NCI-H2029 (cell line): ENCODE measurements around the gene COL26A1.
"Not testable (repeated sequence)": the region's sequence is repeated elsewhere in the genome, so short reads cannot be mapped to it uniquely, and the experiment has no call there.

Experiments used
- DNase-seq: peaks from one replicate; lab custom pipeline; 2025; lab: John Stamatoyannopoulos, UW

The COL26A1 gene

DNA sequence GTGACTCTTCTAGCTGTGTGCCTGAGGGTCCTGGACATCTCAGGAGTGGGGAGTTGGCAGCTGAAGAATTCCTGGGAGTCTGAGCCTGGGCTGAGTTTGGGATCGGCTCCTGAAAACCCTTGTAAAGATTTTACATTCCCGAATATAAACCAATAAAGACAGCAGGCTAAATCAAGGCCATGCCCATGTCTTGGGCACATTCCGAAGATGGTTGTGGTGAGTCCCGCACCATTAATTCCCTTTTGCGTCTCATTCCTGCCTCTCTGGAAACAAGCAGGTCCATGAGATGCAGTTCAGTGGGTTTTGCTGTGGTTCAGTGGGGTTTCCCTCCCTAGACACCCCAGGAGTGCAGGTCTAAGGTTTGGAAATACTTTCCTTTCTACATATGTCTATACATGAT is 90.9 kb downstream of the COL26A1 start:
- DNase-seq, result no peak

DNA sequence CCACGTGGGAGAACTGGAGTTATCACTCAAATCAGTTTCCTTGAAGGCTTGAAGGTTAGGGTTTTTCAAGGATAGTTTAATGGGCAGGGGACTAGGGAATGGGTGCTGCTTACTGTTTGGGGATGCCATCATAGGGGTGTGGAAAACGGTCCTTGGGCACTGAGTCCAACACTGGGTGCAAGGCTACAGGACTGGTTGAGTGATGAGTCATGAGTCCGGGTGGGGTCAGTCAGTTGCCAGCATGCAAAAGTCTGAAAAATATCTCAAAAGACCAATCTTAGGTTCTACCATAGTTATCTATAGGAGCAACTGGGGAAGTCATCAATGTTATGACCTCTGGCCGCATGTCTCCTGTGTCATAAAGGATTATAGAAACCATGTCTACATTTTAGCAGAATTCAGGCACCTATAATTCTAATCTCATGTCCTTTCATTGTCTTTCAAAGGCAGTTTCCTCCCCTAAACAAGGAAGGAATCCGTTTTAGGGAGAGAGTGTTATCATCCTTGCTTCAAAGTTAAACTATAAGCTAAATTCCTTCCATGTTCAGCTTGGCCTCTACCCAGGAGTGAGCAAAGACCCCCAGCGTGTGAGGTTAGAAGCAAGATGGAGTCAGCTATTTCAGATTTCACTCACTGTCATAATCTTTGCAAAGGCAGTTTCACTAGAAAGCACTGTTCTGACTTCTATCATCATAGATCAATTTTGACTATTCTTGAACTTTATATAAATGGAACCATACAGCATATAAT is 94.5 kb downstream of the COL26A1 start:
- no peak for DNase-seq

DNA sequence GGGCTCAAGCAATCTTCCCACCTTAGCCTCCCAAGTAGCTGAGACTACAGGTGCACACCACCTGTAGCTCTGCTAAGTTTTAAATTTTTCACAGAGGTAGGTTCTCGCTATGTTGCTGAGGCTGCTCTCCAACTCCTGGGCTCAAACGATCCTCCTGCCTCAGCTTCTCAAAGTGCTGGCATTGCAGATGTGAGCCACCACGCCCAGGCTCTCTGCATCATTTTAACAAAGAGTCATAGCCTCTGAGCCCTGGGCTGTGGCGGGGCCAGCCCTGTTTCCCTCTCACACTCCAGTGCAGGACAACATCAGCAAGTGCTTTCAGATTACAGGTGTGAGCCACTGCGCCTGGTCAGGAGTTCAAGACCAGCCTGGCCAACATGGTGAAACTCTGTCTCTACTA is 102.5 kb downstream of the COL26A1 start:
- DNase-seq, result no peak

DNA sequence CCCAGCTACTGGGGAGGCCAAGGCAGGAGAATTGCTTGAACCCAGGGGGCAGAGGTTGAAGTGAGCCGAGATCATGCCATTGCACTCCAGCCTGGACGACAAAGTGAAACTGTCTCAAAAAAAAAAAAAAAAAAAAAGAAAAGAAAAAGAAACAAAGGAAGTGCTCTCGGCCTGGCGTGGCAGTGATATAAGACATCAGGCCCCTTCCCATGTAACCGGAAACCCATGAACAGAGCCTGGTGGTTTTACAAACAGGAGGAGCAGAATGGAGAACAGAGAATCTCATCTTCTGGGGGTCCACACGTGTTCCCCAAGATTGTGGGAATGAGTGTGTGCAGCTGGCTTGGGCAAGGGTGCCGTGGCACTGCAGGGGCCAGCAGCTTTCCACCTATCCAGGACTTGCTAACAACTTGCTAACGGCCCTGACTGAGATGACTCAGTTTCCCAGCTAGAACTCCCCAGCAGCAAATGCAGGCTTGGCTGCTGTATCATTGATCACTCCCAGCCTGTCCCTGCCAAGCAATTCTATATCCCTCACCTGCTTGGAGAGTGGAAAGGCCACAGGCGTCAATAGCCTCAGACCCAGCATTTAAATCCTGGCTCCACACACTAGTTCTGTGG is 103.0 kb downstream of the COL26A1 start:
- no peak for DNase-seq

DNA sequence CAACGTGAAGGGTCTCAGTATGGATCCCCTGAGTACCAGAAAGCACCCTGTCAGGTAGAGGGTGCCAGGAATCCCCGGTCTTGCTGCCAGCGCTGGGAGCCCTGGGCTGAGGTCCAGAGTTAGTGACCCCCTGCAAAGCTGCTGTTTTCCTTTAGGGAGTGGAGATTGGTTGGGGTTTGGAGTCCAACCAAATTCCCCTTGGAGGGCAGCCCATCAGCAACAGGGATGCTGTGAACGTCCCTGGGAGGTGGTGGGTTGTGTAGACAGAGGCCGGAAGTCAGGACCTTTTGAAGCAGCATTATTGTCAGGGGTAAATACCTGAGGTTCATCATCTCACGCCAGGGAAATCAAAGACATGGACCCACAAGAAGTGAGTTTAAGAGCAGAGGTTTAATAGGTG is 104.2 kb downstream of the COL26A1 start:
- DNase-seq, result no peak

DNA sequence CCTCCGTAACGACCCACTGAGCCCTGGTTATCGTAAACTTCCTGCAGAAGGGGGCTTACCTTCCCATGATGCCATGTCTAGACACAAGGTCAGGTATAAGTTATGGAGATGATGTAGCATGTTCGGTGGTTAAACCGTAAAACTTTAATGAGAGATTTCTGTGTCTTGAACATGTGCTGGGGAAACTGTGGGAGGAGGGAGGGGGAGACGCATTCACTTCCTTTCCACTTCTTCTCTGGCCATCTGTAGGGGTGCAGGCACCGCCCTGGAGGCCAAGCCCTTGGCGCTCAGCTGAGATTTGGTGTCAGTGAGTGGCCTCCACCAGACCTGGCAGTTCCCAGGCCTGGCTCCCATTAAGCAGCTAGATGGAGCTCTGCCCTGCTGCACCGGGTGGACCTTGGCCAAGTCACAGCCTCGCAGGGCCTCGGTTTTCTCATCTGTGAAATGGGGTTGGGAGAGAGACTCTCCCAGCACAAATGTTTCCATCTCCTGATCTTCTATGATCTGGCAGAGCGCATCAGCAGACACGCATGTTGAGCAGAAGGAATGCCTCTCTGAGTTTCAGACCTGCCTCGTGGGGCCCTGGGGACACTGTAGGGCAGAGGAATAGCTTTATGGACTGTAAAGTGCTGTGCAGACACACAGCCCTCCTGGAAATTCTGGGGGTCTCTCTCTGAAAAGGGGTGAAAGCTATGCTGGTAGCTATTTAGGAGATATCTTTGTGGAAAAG is 106.0 kb downstream of the COL26A1 start:
- DNase-seq, result no peak

DNA sequence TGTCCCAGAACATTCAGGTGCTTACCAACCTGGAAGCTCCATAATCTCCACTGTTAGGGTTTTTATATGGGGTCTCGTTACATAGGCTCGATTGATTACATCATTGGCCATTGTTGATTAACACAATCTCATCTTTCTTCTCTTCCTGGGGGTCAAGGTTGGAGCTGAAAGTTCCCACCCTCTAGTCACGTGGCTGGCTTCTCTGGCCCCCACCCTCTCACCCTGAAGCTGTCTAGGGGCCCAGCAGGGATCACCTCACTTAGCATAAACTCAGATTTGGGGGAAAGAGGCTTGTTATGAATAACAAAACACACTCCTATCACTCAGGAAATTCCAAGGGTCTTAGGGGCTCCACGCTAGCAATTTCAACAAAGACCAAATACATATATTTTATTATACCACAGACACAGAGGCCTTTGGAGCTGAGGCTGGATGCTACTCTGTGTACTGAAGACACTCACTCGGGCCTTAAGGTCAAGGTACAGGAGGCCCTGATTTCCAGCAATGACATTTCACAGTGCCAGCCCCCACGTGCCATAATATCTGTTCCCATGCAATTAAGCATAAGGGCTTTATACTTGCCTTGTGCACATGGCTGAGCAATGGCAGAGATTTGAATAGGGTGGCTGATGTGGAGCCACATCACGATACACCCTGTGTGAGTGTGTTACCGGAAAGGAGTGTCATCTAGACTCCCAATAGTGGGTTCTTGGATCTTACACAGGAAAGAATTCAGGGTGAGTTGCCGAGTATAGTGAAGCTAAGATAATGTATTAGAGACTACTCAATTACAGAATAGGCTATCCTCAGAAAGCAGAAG is 108.2 kb downstream of the COL26A1 start:
- DNase-seq, result no peak

DNA sequence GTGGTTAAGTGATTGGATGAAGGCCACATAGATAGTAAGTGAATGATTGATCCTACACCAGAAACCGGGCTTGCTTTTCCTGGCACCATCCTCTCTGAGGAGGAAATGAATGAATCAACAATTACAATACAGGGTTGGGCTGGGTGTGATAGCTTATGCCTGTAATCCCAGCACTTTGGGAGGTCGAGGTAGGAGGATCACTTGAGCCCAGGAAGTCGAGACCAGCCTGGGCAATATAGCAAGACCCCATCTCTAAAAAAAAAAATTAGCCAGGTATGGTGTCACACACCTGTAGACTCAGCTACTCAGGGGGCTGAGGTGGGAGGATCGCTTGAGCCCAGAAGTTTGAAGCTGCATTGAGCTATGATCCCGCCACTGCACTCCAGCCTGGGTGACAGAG is 111.5 kb downstream of the COL26A1 start:
- no peak for DNase-seq

DNA sequence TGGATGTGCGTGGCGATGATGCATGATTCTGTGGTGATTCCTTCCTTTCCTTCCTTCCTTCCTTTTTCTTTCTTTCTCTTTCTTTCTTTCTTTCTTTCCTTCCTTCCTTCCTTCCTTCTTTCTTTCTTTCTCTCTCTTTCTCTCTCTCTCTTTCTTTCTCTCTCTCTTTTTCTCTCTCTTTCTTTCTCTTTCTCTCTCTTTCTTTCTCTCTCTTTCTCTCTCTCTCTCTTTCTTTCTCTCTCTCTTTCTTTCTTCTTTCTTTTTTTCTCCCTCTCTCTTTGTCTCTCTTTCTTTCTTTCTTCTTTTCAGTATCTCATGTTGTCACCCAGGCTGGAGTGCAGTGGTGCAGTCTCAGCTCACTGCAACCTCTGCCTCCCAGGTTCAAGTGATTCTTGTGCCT is 113.0 kb downstream of the COL26A1 start:
- not testable (repeated sequence) for DNase-seq

DNA sequence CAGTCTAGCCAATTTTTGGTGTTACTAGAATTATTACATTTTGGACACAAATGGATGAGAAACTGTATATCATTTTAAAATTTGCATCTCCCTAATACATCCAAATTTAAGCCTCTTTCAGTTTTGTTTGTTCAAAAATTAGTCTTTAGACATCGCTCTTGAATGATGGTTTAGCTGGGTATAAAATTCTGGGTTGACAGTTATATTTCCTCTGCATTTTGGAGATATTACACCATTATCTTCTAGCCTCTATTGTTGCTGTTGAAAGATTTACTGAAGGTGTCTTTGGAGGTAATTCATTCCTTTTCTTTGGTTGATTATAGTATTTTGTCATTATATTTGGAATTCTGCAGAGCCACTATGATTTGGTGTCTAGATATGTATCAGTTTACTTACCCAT is 116.5 kb downstream of the COL26A1 start:
- no peak for DNase-seq

DNA sequence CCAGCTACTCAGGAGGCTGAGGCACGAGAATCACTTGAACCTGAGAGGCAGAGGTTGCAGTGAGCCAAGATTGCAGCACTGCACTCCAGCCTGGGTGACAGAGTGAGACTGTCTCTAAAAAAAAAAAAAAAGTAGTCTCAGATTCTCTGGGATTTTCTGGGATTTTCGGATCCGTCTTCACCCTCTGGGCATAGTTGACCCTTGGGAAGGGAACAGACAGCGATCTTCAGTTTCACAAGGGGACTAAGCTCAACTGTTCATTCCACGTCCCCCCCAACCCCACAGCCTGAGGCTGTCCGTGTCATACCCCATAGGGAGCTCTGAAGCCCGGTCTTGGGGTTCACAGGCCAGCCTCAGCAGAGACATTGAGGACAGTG is 123.4 kb downstream of the COL26A1 start:
- DNase-seq, result not testable (repeated sequence)

DNA sequence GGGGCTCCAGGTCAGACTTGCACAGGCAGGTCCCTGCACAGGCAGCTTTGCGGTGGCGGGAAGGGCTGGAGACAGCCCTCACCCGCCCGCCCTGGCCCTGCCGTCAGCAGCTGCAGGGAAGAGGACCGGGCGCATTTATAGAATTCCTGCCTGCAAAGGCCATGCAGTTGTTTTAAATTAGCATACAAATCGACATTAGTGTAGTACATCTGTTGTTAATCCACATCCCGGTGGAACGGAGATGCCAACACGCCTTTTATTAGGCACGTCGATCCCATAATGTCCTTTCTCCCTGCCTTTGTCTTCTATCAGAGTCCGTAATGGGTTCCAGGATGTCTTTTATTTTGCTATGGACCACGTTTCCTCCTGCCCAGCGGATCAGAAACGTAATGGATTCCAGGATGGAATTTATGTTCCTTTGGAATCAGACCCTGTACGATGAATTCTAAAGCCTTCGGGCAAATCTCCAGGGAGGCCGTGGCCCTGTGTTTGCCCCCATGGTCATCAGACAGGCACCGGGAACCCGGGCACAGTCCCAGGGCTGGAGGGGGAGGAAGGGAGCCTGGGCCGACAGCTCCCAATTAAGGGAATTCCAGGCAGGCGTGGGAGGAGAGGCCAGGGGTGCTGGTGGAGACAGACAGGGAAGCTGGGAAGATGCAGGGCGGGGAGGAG is 123.9 kb downstream of the COL26A1 start:
- DNase-seq, result no peak

DNA sequence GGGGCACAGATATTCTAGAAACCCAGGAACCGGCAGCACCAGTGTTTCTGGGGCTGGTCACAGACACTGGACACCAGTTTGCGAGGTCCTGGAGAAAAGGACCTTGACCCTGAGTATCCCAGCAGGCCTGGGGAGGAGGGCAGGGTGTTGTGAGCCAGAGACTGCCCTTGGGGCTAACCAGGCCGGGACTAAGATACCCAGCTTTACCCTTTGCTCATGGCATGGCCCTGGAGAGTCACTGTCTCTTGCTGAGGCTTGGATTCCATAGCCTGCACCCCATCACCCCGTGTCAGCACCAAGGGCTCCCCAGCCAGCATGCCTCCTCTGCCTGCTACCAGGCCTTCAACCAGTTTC is 124.4 kb downstream of the COL26A1 start:
- DNase-seq, result no peak

DNA sequence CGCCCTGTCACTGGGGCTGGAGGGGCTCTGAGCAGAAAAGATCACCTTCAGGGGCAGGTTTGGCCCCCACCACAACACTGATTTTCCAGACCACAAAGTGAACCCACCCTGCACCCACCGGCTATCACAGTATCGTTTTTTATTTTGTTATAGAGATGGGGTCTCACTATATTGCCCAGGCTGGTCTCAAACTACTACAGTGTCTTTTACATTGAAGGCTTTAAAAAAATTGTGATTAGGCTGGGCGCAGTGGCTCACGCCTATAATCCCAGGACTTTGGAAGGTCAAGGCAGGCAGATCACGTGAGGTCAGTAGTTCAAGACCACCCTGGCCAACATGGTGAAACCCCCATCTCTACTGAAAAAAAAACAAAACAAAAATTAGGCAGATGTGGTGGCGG is 125.1 kb downstream of the COL26A1 start:
- DNase-seq, result no peak

DNA sequence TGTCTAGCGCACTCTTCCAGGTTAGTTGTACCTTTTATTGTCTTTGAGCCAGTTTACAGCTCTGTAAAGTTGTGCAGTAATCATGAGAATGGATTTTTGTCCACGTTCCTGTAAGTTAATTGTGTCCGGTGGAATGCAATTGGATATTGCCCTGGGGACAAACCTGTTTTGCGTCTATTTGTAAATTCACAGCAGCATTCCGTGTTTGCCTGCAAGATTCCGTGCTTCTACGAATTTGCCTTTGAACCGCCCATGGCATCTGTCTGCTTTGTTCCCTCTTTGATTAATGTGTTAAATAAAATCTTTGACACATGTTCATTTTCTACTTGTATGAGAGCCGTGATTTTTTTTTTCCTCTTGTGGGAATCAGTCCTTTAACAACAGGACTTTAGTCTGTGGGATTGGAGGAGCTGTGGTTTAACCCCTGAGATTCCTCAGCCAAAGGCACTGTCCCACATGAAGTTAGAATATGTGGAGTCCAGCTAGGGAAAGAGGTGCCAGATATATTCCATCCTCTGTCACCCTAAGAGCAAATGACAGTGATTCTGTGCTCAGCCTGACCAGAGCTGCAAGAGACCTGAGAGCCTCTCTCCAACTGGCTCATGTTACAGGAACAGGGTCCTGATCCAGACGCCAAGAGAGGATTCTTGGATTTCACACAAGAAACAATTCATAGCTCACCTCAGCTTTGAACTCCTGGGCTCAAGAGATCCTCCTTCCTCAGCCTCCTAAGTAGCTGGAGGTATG is 126.3 kb downstream of the COL26A1 start:
- DNase-seq, result no peak

DNA sequence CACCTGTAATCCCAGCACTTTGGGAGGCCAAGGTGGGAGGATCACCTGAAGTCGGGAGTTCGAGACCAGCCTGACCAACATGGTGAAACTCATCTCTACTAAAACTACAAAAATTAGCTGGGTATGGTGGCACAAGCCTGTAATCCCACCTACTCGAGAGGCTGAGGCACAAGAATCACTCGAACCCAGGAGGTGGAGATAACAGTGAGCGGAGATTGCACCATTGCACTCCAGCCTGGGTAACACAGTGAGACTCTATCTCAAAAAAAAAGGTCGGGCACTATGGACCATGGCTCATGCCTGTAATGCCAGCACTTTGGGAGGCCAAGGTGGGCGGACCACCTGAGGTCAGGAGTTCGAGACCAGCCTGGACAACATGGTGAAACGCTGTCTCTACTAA is 127.8 kb downstream of the COL26A1 start:
- not testable (repeated sequence) for DNase-seq

DNA sequence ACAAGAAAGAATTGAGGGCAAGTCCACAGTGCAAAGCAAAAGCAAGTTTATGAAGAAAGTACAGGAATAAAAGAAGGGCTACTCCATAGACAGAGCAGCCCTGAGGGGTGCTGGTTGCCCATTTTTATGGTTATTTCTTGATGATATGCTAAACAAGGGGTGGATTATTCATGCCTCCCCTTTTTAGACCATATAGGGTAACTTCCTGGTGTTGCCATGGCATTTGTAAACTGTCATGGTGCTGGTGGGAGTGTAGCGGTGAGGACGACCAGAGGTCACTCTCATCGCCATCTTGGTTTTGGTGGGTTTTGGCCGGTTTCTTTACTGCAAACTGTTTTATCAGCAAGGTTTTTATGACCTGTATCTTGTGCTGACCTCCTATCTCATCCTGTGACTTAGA is 128.8 kb downstream of the COL26A1 start:
- DNase-seq, result not testable (repeated sequence)

DNA sequence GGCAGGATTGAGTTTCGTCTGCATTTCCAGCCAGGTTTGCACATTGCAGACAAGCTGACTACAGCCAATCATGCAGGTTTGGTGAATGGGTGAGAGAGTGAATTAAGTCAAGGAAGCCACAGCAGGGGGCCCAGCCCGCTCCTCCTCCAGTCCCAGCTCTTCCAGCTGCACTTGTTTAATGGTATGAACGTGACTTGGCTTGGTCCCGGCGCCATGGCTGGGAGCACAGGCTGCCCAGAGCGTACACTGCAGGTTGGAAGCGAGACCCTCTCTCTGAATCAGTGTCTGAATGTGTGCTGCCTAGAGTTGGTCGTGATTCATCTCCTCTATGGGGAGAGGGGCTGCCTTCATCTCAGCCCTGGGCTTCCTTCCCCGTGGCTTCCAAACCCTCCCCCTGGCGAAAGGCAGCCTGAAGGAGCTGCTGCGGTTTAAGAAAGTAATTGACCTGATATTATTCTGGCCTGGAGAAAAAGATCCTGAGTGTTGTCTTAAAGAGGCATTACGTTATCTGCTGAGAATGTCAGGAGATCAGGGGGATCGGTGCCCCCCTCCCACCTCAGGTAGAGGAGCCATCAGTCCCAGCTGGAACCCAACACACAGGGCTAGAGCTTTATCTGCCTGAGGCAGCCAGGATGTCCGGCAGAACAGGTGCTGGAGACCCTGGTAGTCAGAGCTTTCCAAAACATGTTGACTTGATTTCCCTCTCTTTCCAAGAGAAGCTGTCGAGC is 132.1 kb downstream of the COL26A1 start:
- no peak for DNase-seq

DNA sequence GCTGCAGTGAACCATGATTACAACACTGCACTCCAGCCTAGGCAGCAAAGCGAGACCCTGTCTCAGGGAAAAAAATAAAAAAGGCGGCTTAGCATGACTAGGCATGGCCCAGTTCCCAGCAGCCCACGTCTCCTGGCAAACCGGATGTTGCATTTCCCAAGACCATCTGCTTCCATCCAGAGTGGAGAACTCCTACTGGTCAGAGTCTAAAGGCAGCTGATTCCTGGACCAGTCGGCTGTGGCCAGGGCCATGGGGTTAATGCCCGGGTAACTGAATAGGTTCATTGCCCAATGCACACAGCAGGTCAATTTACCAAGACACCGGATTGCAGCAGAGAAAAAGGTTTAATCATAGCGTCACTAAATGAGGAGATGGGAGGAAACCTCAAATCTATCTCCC is 133.3 kb downstream of the COL26A1 start:
- DNase-seq, result no peak

DNA sequence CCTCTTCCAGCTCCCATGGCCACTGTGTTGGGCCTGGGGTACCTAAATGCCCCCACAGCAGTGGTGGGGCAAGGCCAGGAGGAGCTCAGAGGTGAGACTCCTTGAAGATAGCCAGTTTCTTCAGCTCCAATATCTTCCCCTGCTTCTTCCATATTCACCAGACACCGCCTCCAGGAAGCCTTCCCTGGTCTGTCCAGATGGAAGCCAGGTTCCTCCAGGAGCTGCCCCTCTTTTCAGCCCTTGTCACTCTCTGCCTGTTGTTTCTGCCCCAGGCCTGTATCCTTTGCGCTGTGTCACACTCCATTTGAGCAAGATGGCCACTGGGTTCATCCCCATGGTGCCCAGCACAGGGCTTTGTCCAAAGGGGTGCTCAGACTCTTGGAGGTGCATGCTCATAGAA is 138.7 kb downstream of the COL26A1 start:
- DNase-seq, result no peak
